ENCODE data around the gene RUNX1. TPM values are rescaled to one million over a fixed set of nuclear protein-coding genes. Genes with fewer than 3 reads are reported as not detected.

The RUNX1 gene
- total and polyA plus RNA-seq, 2 of the 13 experiments (the other 11 are each of a cell fraction or from before 2014, with no cell fraction given) = 5.4 to 6.4 TPM

- Histone ChIP-seq H3K27ac (ENCODE audit: extremely low read length, insufficient read depth, low read length) (peak overlapping the region; percentile 90), H3K9me3 (ENCODE audit: low read length) (no peaks in the 10 kb centered on the region), H2AFZ (ENCODE audit: low read length) (no peak overlapping the region), H3K9ac (ENCODE audit: insufficient read depth, low read depth, low read length) (peak overlapping the region; percentile 69), H4K20me1 (ENCODE audit: insufficient read depth, low read length) (no peaks in the 10 kb centered on the region), H3K36me3 (replicated peaks in 1 of 2; ENCODE audit: control insufficient read depth in 1 of 2, insufficient read depth in 2 of 2, low read length in 2 of 2) (peaks cover 3 to 12% of the 10 kb centered on the region in 2 experiments; a peak in 3 of 5 replicates), H3K4me3 (replicated peaks in 1 of 3; ENCODE audit: insufficient read depth in 1 of 3, low read depth in 2 of 3, low read length in 3 of 3) (peak overlapping the region; percentile 19 to 57 (median 30); a peak in 5 of 6 replicates), H3K27me3 (ENCODE audit: control insufficient read depth in 1 of 2, insufficient read depth in 2 of 2, low read length in 2 of 2) (no peaks in the 10 kb centered on the region), H3K4me1 (ENCODE audit: insufficient read depth, low read length) (peaks cover 68% of the 10 kb centered on the region), H3K79me2 (ENCODE audit: insufficient read depth, low read length) (no peaks in the 10 kb centered on the region), H3K4me2 (ENCODE audit: low read depth, low read length) (peak overlapping the region; percentile 80)
- under 1% methylated on average over 15 of the region's 16 CpGs for WGBS (ENCODE audit: low lambda C conversion rate)
- intact Hi-C loops (cut with micrococcal nuclease; ENCODE audit: unreplicated experiment) (loop anchor here (5.0 kb wide), 1 partner anchor 69 kb away; no protein-coding TSS in a partner anchor), in situ Hi-C loops (cut with HindIII; ENCODE audit: extremely low pct_ligation_motif_present, low pct_unique_long_range_greater_than_20kb) (no loop called here)
- FAIRE-seq = peak; percentile 94
- BruUV-seq (replicated peaks) = TSS peak; percentile 72
- POLR2A ChIA-PET = interaction anchor here (0.7 to 4.6 kb wide), 22 partner anchors 10 to 1261 kb away, joined by 3 to 76 read pairs (median 4); no protein-coding TSS in a partner anchor
- ATAC-seq = peak; percentile 96
- CTCF ChIA-PET (ENCODE audit: low intra/inter-chr PET ratio, low total read pairs) = no interaction called here
- DNase-seq (ENCODE audit: low spot score) = peak; percentile 93
- TF ChIP-seq SMC3 (IDR thresholded peaks at IDR 0.05; ENCODE audit: low read length) = peak; percentile 42
- peak; percentile 97 for TF ChIP-seq SIX4 (CRISPR knock-in tag; IDR thresholded peaks at IDR 0.05)
- no peak for TF ChIP-seq TOPORS (CRISPR knock-in tag; IDR thresholded peaks at IDR 0.05)
- peak; percentile 63; the same call in 1 of the 2 replicates for TF ChIP-seq HDAC1 (CRISPR knock-in tag; IDR thresholded peaks at IDR 0.05)
- TF ChIP-seq, protein P1, sequence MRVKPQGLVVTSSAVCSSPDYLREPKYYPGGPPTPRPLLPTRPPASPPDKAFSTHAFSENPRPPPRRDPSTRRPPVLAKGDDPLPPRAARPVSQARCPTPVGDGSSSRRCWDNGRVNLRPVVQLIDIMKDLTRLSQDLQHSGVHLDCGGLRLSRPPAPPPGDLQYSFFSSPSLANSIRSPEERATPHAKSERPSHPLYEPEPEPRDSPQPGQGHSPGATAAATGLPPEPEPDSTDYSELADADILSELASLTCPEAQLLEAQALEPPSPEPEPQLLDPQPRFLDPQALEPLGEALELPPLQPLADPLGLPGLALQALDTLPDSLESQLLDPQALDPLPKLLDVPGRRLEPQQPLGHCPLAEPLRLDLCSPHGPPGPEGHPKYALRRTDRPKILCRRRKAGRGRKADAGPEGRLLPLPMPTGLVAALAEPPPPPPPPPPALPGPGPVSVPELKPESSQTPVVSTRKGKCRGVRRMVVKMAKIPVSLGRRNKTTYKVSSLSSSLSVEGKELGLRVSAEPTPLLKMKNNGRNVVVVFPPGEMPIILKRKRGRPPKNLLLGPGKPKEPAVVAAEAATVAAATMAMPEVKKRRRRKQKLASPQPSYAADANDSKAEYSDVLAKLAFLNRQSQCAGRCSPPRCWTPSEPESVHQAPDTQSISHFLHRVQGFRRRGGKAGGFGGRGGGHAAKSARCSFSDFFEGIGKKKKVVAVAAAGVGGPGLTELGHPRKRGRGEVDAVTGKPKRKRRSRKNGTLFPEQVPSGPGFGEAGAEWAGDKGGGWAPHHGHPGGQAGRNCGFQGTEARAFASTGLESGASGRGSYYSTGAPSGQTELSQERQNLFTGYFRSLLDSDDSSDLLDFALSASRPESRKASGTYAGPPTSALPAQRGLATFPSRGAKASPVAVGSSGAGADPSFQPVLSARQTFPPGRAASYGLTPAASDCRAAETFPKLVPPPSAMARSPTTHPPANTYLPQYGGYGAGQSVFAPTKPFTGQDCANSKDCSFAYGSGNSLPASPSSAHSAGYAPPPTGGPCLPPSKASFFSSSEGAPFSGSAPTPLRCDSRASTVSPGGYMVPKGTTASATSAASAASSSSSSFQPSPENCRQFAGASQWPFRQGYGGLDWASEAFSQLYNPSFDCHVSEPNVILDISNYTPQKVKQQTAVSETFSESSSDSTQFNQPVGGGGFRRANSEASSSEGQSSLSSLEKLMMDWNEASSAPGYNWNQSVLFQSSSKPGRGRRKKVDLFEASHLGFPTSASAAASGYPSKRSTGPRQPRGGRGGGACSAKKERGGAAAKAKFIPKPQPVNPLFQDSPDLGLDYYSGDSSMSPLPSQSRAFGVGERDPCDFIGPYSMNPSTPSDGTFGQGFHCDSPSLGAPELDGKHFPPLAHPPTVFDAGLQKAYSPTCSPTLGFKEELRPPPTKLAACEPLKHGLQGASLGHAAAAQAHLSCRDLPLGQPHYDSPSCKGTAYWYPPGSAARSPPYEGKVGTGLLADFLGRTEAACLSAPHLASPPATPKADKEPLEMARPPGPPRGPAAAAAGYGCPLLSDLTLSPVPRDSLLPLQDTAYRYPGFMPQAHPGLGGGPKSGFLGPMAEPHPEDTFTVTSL (CRISPR knock-in tag; IDR thresholded peaks at IDR 0.05; ENCODE audit: borderline replicate concordance) = peak; percentile 67; the same call in 1 of the 2 replicates
- TF ChIP-seq ZNF790 (CRISPR knock-in tag; IDR thresholded peaks at IDR 0.05; ENCODE audit: borderline replicate concordance) = no peak
- peak; percentile 63 for TF ChIP-seq ZFX (CRISPR knock-in tag; IDR thresholded peaks at IDR 0.05; ENCODE audit: low read depth)
- TF ChIP-seq BHLHE40 (IDR thresholded peaks at IDR 0.05; ENCODE audit: low read length) = peak; percentile 7; the same call in 1 of the 2 replicates
- TF ChIP-seq, protein P2, sequence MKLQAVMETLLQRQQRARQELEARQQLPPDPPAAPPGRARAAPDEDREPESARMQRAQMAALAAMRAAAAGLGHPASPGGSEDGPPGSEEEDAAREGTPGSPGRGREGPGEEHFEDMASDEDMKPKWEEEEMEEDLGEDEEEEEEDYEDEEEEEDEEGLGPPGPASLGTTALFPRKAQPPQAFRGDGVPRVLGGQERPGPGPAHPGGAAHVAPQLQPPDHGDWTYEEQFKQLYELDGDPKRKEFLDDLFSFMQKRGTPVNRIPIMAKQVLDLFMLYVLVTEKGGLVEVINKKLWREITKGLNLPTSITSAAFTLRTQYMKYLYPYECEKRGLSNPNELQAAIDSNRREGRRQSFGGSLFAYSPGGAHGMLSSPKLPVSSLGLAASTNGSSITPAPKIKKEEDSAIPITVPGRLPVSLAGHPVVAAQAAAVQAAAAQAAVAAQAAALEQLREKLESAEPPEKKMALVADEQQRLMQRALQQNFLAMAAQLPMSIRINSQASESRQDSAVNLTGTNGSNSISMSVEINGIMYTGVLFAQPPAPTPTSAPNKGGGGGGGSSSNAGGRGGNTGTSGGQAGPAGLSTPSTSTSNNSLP (IDR thresholded peaks at IDR 0.05; ENCODE audit: low read depth, low read length) = peak; percentile 66
- no peak for TF ChIP-seq ZNF124 (CRISPR knock-in tag; IDR thresholded peaks at IDR 0.05)
- TF ChIP-seq ZSCAN30 (CRISPR knock-in tag; IDR thresholded peaks at IDR 0.05) = no peak
- TF ChIP-seq MIER3 (CRISPR knock-in tag; IDR thresholded peaks at IDR 0.05; ENCODE audit: borderline replicate concordance) = peak; percentile 44; the same call in 1 of the 2 replicates
- TF ChIP-seq THAP11 (CRISPR knock-in tag; IDR thresholded peaks at IDR 0.05) = peak; percentile 46
- TF ChIP-seq, protein P3, sequence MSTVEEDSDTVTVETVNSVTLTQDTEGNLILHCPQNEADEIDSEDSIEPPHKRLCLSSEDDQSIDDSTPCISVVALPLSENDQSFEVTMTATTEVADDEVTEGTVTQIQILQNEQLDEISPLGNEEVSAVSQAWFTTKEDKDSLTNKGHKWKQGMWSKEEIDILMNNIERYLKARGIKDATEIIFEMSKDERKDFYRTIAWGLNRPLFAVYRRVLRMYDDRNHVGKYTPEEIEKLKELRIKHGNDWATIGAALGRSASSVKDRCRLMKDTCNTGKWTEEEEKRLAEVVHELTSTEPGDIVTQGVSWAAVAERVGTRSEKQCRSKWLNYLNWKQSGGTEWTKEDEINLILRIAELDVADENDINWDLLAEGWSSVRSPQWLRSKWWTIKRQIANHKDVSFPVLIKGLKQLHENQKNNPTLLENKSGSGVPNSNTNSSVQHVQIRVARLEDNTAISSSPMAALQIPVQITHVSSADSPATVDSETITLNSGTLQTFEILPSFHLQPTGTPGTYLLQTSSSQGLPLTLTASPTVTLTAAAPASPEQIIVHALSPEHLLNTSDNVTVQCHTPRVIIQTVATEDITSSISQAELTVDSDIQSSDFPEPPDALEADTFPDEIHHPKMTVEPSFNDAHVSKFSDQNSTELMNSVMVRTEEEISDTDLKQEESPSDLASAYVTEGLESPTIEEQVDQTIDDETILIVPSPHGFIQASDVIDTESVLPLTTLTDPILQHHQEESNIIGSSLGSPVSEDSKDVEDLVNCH (CRISPR knock-in tag; IDR thresholded peaks at IDR 0.05) = no peak
Measured at GRCh38 chr21:34817821-34818661, 231.1 kb downstream of the RUNX1 start.

All from HepG2 (cell line).